Measurements from ENCODE around the gene CERS4.
"Not testable (repeated sequence)": the region's sequence is repeated elsewhere in the genome, so short reads cannot be mapped to it uniquely, and the experiment has no call there.

The CERS4 gene

GRCh38 chr19:8209462-8210378 is 550 bp downstream of the CERS4 start:
- DNase-seq (ENCODE audit: low read depth, low spot score): peak; percentile 59

- no peak for DNase-seq (ENCODE audit: low read depth, low spot score)
Observed at GRCh38 chr19:8210421-8211101, 1.4 kb downstream of the CERS4 start.

DNA sequence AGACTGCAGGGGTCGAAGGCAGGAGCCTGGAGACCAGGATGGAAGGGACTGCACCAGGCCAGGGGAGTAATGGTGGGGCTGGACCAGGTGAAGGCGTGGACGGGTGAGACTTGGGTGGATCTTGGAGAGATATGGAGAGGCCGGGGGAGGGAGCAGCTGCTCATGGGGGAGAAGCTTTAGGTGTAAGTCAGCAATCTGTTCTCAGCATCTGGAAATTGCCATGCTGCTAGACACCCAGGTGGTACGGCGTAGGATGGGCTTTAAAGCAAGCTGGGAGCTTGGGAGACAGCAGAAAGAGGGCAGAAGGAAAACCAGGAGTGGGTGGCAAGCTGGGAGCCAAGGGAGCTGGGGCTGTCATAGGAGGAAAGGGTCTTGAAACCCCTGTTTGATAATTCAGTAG is 3.0 kb downstream of the CERS4 start:
- DNase-seq (ENCODE audit: low read depth, low spot score): no peak

DNA sequence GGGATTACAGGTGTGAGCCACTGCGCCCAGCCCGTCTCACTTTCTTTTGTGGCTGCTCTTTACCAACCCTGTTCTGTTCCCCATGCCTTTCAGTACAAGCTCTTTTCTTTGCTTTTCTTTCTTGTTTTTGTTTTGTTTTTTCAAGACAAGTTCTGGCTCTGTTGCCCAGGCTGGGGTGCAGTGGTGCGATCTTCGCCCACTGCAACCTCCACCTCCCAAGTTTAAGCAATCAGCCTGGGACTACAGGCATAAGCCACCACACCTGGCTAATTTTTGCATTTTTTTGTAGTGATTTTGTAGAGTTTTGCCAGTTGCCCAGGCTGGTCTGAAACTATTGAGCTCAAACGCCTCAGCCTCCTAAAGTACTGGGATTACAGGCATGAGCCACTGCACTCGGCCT is 3.7 kb downstream of the CERS4 start:
- DNase-seq (ENCODE audit: low read depth, low spot score): no peak

- no peak for DNase-seq (ENCODE audit: low read depth, low spot score)
Observed at GRCh38 chr19:8213827-8214672, 4.9 kb downstream of the CERS4 start.

GRCh38 chr19:8214802-8215201 is 5.6 kb downstream of the CERS4 start:
- DNase-seq (ENCODE audit: low read depth, low spot score): no peak

DNA sequence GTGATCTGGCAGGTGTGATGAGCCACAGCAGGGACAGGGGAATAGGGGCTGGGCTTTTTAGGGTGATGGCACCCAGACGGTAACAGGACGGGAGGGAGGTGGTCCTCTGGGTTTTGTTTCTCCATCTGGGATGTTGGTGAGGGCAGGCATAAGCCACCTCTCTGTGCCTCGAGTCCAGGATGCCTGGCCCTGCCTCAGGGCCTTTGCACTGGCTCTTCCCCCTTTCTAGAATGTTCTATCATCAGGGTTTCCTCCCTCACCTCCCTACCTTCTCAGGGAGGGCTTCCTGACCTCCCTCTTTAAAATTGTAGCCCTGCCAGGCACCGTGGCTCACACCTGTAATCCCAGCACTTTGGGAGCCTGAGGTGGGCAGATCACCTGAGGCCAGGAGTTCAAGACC is 6.6 kb downstream of the CERS4 start:
- DNase-seq (ENCODE audit: low read depth, low spot score): no peak

- no peak for DNase-seq (ENCODE audit: low read depth, low spot score)
Observed at GRCh38 chr19:8216357-8216756, 7.2 kb downstream of the CERS4 start.

- DNase-seq (ENCODE audit: low read depth, low spot score): not testable (repeated sequence)
Observed at GRCh38 chr19:8218127-8218526, 9.0 kb downstream of the CERS4 start.

DNA sequence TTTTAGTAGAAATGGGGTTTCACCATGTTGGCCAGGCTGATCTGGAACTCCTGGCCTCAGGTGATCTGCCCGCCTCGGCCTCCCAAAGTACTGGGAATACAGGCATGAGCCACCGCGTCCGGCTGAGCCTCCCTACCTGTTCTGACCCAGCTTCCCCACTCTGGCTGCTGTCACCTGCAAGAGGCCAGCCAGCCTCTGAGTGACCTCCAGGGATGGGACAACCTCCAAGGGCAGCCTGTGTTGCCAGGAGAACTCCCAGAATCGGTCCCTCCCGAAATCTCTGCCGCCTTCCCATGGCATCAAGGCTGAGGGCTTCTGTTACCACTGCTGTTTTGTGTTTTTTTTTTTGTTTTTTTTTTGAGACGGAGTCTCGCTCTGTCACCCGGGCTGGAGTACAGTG is 11.3 kb downstream of the CERS4 start:
- DNase-seq (ENCODE audit: low read depth, low spot score): no peak

GRCh38 chr19:8221161-8221560 is 12.0 kb downstream of the CERS4 start:
- DNase-seq (ENCODE audit: low read depth, low spot score): no peak

- not testable (repeated sequence) for DNase-seq (ENCODE audit: low read depth, low spot score)
Observed at GRCh38 chr19:8223442-8223841, 14.3 kb downstream of the CERS4 start.

DNA sequence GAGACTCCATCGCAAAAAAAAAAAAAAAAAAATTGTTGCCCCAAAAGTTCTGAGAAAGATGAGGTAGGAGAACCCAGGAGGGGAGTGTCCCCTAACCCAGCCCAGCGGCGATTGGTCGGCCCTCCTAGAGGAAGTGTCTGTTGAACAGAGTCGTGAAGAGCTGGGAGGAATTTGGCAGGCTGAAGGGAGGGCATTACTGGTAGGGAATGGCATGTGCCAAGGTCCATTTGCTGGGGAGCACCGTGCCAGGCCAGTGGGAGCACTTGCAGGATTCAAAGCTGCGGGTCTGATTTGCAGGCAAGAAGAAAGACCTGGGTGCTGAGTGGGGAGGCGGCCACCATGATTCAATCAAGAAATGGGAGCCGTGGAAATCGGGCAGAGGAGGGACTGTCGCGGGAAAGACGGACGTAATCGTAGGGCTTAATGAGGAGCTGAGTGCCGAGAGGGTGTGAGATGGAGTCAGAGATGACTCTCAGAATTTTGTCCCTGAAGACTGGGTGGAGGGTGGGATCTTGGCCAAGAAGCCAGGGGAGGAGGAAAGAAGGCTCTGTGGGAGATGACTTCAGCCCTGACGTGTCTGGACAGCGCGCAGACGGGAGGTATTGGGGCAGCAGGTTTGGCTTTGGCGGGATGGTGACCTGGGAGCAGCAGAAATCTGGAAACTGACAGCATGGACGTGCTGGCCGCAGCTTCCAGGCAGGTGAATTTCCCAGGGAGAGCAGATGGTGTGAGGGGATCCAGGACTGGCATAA is 15.4 kb downstream of the CERS4 start:
- no peak for DNase-seq (ENCODE audit: low read depth, low spot score)

DNA sequence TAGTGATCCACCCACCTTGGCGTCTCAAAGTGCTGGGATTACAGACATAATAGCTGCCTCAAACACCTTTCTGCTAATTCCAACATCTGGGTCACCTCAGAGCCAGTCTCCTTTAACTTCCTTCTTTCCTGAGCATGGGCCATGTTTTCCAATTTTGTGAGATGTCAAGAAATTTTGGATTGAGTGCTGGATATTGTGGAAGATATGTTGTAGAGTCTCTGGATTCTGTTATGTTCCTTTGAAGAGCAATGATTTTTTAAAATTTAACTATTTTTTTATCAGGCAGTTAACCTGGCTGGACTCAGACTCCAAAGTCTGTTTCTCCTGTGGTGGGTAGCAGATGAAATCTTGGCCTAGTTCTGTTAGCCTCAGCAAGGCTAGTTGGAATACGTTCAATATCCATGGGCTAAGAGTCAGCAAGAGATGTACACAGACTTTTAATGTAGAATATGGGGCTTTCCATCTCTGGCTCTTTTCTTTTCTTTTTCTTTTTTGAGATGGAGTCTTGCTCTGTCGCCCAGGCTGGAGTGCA is 22.0 kb downstream of the CERS4 start:
- no peak for DNase-seq (ENCODE audit: low read depth, low spot score)

- DNase-seq (ENCODE audit: low read depth, low spot score): no peak
Observed at GRCh38 chr19:8233370-8233769, 24.2 kb downstream of the CERS4 start.

DNA sequence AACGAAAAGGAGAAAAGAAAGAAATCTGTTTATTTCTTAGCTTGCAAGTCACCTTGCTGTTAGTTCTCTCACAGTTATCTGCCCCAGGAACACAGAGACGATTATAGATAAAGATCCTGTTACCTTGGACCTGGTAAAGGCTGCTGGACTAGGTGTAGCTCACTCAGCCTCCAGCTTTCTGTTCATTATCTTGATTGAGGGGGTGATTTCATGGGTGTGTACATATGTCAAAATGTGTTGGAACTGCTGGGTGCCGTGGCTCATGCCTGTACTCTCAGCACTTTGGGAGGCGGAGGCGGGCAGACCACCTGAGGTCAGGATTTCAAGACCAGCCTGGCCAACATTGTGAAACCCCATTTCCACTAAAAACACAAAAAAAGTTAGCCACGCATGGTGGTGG is 27.9 kb downstream of the CERS4 start:
- no peak for DNase-seq (ENCODE audit: low read depth, low spot score)

DNA sequence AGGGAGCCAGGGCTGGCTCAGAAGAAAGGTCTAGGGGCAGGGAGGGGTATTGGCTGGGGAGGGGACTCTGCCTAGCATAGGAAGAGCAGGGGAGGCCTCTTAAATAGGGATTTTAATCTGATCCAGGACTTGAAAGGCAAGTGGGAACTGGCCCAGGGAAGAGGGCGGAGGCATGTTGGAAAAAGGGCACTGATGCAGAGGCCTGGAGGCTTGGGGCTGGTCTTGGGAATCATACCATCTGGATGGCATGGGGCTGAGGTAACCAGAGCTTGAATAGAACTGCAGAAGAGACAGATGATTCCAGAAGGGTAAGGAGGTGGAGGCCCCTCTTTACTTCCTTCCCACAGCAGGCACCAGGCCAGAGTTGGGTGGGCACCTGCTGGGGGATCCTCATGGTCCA is 29.1 kb downstream of the CERS4 start:
- no peak for DNase-seq (ENCODE audit: low read depth, low spot score)

DNA sequence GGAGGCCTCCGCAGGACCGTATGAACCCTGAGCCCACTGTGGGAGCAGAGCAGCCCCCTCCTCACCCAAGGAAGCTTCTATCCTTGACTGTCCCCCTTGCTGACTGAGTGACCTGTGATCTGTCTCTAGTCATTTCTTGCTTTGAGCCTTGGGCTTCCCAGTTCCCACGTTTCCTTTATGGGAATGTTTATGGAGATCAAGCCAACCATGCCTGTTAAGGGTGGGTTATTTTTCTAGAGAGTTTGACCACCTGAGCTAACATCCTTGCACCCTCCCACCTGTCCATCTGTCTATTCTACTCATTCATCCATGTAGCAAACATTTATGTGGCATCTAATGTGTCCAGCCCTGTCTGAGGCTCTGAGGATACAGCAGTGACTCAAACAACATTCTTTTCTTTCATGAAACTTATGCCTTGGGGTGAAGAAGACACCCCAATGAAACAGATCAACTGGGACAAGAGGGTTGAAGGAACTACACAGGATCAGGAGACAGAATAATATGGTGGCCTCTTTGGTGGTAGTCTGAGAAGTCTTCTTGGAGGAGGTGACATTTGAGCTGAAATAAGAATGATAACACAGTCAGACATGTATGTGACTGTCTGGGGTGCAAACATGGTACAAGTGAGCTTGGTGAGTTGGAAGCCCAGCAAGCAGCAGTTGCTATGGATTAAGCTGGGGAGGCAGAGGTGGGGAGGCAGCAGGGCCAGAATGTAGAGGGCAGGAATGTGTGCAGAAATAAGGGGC is 30.5 kb downstream of the CERS4 start:
- DNase-seq (ENCODE audit: low read depth, low spot score): no peak

DNA sequence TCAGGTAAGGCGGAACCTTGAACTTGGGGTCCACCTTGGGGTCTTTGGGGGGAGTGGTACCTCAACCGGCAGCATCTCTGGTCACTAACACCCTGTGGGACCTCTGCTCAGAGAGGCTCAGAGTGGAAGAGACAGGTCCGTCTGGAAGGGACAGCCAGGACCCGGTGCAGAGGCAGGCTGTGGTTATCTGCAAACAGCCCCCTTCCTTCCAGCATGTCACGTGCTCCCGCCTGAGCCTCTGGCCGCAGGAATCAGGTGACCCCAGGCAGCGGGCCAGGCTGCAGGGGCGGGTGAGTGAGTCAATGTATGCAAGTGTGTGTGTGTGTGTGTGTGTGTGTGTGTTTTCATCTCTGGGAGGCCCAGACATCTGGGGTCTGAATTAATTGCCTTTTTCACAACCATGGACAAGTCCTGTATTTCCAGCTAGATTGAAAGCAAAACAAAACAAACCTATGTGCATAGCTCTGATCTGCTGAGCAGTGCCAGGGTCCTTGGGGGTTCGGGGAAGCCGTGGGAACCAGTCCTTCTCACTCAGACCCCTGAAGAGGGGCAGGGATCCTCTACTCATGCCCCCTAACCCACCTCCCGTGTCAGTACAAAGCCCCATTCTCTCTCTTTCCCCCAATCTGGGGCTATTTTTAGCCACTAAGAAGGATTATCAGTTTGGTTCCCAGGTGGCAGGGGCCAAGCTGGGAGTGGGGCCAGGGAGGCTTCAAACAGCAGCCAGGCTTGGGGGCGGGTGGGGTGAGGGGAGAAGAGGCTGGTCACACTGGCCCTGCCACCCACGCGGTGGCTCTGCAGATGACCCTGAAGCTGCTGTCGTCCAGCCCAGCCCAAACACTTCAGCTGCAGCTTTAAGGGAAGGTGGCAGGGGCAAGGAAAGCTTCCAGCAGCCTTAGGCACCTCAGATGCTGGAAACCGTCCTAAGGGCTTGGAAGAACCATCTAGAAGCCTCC is 31.4 kb downstream of the CERS4 start:
- DNase-seq (ENCODE audit: low read depth, low spot score): no peak

Measured in activated naive CD8-positive, alpha-beta T cell treated with anti-CD3 and anti-CD28 coated beads, Interleukin-2, amount 50 U/mL, for 16 hours (primary cell).